HFFc6 (cell line): ENCODE results near the gene SEMA3A. TPM values are rescaled to one million over a fixed set of nuclear protein-coding genes. Genes with fewer than 3 reads are reported as not detected.

Experiments used
- DNase-seq: peaks from one replicate; pipeline ENCODE4 v3.0.0-alpha.2; 2018
- H3K27ac Mint-ChIP-seq: 2 replicates; pipeline ENCODE4 v1.8.0; 2020; ENCODE audit warnings: mild to moderate bottlenecking, mixed read lengths
- H3K27me3 Mint-ChIP-seq: 2 replicates; pipeline ENCODE4 v1.8.0; 2021; ENCODE audit warnings: mild to moderate bottlenecking, moderate library complexity, mixed read lengths; ENCODE audit not compliant: insufficient read depth
- H3K36me3 Mint-ChIP-seq: 2 replicates; pipeline ENCODE4 v1.8.0; 2021; ENCODE audit warnings: low read depth, mixed read lengths
- H3K4me1 Mint-ChIP-seq: 2 replicates; pipeline ENCODE4 v1.8.0; 2020; ENCODE audit warnings: low read depth, mixed read lengths
- H3K4me3 Mint-ChIP-seq: 2 replicates; pipeline ENCODE4 v1.8.0; 2020; ENCODE audit warnings: mild to moderate bottlenecking, moderate library complexity, mixed read lengths
- H3K9me3 Mint-ChIP-seq: 2 replicates; pipeline ENCODE4 v1.8.0; 2020; ENCODE audit warnings: mild to moderate bottlenecking, mixed read lengths
- total RNA-seq, 6 experiments: library from RNA; stranded (reverse); fragmentation: NEBNext Ultra II Directional; extraction: Animal tissue kit (Norgen Biotek cat#: 25700); gene quantifications; 2 replicates in 1 of 6; 3 replicates in 5 of 6; pipeline ENCODE4 v1.2.3, GENCODE V29; 2021
- TF ChIP-seq, protein P1 (sequence below): fragments of 200-600 bp; sonication (generic); IDR thresholded peaks from 2 replicates; pipeline ENCODE4 v1.5.0; 2021; ENCODE audit warnings: antibody characterized with exemption, mild to moderate bottlenecking

SEMA3A gene
- total RNA-seq, 6 experiments from 2014 or later = 56.9 to 86.2 (median 74.4) TPM

DNA sequence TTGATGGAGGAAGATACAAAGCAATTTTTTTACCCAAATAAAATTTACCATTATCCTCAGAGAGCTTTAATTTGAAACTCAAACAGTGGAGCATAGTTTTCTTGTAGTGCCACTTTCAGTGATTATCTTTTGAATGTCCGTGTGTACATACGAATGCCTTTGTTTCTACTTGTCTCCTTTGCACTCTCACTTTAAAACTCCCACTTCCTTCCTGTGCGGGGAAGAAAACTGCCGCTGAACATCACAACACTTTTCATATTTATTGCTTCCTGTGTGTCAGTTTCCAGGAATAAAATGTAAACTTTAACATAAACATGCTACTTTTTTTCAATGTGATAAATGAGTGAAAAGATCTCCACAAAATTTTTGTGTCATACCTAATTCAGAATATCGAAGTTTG is 102.4 kb downstream of the SEMA3A start:
- H3K9me3 Mint-ChIP-seq = no peaks in the 10 kb centered on the region
- no peak for DNase-seq
- TF ChIP-seq, protein P1, sequence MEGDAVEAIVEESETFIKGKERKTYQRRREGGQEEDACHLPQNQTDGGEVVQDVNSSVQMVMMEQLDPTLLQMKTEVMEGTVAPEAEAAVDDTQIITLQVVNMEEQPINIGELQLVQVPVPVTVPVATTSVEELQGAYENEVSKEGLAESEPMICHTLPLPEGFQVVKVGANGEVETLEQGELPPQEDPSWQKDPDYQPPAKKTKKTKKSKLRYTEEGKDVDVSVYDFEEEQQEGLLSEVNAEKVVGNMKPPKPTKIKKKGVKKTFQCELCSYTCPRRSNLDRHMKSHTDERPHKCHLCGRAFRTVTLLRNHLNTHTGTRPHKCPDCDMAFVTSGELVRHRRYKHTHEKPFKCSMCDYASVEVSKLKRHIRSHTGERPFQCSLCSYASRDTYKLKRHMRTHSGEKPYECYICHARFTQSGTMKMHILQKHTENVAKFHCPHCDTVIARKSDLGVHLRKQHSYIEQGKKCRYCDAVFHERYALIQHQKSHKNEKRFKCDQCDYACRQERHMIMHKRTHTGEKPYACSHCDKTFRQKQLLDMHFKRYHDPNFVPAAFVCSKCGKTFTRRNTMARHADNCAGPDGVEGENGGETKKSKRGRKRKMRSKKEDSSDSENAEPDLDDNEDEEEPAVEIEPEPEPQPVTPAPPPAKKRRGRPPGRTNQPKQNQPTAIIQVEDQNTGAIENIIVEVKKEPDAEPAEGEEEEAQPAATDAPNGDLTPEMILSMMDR = no peak
- no peaks in the 10 kb centered on the region for H3K27me3 Mint-ChIP-seq
- peaks cover 14% of the 10 kb centered on the region for H3K36me3 Mint-ChIP-seq
- H3K4me3 Mint-ChIP-seq = peak overlapping the region; percentile 44
- H3K4me1 Mint-ChIP-seq = peaks cover 31% of the 10 kb centered on the region
- peak overlapping the region; percentile 74 for H3K27ac Mint-ChIP-seq

DNA sequence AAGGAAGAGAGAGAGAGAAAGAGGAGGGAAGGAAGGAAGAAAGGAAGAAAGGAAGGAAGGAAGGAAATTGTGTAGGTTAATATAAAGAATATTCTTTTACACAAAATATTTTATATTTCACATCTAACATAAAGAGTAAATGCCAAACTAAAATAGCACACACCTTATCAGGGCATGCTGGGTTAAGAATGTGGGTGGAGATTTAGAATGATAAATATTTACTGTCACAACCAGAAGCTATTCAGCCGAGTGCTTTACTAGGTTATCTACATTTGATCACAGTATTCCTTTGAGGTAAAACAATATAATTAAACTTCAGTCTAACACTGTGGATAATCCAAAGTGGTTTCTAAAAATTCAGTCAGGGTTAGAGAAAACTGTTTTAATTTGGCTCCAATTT is 103.3 kb downstream of the SEMA3A start:
- TF ChIP-seq, protein P1 = no peak
- peaks cover 14% of the 10 kb centered on the region for H3K36me3 Mint-ChIP-seq
- H3K4me3 Mint-ChIP-seq = no peak overlapping the region
- no peak for DNase-seq
- H3K27ac Mint-ChIP-seq = no peak overlapping the region
- H3K4me1 Mint-ChIP-seq = peaks cover 31% of the 10 kb centered on the region
- H3K27me3 Mint-ChIP-seq = no peaks in the 10 kb centered on the region
- no peaks in the 10 kb centered on the region for H3K9me3 Mint-ChIP-seq

DNA sequence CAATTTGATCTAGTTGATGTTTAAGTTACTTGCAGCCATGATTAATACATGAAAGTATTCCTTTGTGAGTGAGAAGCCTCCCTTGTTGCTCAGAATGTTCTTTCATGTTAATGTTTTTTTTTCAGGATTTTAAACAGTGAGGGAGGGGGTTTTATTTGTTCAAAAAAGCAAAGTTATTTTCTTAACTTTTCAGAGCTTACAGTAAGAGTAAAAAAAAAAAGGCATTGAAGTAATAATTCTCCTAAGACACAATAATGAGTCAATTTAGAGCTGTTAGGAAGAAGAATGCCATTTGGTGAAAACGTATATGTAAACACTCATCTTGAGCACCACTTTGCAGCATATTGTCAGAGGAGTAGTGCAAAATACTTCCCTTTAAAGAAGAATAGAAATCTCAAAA is 105.8 kb downstream of the SEMA3A start:
- TF ChIP-seq, protein P1 = no peak
- no peak for DNase-seq
- Mint-ChIP-seq H3K4me3 (peak overlapping the region; percentile 33), H3K27me3 (no peaks in the 10 kb centered on the region), H3K36me3 (peaks cover 14% of the 10 kb centered on the region), H3K27ac (peak overlapping the region; percentile 28; the same call in 1 of the 2 replicates), H3K4me1 (peaks cover 47% of the 10 kb centered on the region), H3K9me3 (no peaks in the 10 kb centered on the region)

DNA sequence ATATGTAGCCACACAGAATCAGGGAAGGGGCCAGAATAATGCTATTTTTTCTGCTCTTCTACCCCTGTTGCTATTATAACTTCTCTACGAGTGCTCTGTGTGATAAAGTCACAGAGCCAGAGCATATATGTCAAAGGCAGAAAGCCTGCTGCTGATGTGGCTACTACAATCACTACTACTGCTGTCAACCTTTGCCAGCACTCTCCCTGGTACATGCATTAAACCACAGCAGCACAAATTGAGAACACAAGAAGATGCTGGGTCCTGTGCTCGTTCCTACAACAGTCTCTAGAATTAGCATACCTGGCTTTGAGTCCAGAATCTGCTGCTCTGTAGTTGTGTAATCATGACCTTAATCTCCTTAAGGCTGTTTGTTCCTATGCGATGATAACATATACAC is 108.6 kb downstream of the SEMA3A start:
- no peak overlapping the region for H3K27ac Mint-ChIP-seq
- peaks cover 5% of the 10 kb centered on the region; the same call in 1 of the 2 replicates for H3K36me3 Mint-ChIP-seq
- H3K4me1 Mint-ChIP-seq = peaks cover 31% of the 10 kb centered on the region
- H3K9me3 Mint-ChIP-seq = no peaks in the 10 kb centered on the region
- TF ChIP-seq, protein P1 = no peak
- H3K27me3 Mint-ChIP-seq = no peaks in the 10 kb centered on the region
- no peak overlapping the region for H3K4me3 Mint-ChIP-seq
- no peak for DNase-seq

DNA sequence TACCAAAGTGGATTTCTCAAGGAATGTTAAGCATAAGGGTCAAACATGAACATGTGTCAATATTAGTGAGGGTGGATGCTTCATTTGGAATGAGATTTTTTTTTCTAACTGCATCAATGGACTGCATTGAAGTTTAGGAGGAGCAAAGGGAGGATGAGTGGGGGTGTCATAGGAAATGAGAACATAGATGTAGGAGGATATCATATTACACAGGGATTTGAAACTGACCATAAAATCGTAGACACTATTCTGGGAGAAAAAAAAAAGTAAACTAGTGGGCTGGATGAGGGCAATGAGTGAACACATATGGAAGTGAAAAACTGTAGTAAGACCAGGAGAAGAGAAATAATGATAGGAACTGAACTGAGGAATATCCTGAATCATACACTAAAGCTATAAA is 109.4 kb downstream of the SEMA3A start:
- H3K4me1 Mint-ChIP-seq = peaks cover 31% of the 10 kb centered on the region
- DNase-seq = peak; percentile 21
- TF ChIP-seq, protein P1 = no peak
- H3K4me3 Mint-ChIP-seq = peak overlapping the region; percentile 39
- peaks cover 5% of the 10 kb centered on the region; the same call in 1 of the 2 replicates for H3K36me3 Mint-ChIP-seq
- H3K9me3 Mint-ChIP-seq = no peaks in the 10 kb centered on the region
- no peaks in the 10 kb centered on the region for H3K27me3 Mint-ChIP-seq
- peak overlapping the region; percentile 52 for H3K27ac Mint-ChIP-seq

DNA sequence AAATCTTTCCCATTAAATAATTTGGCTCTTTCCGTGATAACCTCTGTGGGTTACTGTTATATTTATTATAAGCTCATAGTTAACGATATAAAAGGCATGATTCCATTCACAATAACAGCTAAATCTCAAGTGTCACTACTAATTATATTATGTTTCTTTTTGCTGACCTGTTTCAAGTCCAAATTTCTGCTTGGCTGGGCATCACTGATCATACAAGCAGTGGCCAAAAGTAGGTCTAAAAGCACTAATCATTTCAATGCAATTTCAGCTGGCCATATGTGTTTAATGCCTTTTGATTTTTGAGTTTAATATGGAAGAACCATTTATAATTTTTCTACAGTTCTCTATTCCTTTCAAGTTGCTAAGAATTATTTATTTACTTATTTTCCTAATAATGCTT is 110.7 kb downstream of the SEMA3A start:
- Mint-ChIP-seq H3K36me3 (peaks cover 5% of the 10 kb centered on the region; the same call in 1 of the 2 replicates), H3K27ac (no peak overlapping the region), H3K9me3 (no peaks in the 10 kb centered on the region), H3K4me3 (no peak overlapping the region), H3K4me1 (peaks cover 26% of the 10 kb centered on the region), H3K27me3 (no peaks in the 10 kb centered on the region)
- DNase-seq = no peak
- TF ChIP-seq, protein P1 = no peak
